ENCODE data around the gene EPX.

- TF ChIP-seq FOXM1 (IDR thresholded peaks at IDR 0.05; ENCODE audit: borderline replicate concordance, low read depth) (no peak), EP300 (IDR thresholded peaks at IDR 0.05; ENCODE audit: borderline replicate concordance) (no peak), TAF1 (IDR thresholded peaks at IDR 0.05; ENCODE audit: low read depth) (no peak), MAX (IDR thresholded peaks at IDR 0.05) (no peak), RAD21 (IDR thresholded peaks at IDR 0.05; ENCODE audit: low read depth) (no peak), CREB1 (IDR thresholded peaks at IDR 0.05; ENCODE audit: low read depth) (no peak), USF1 (IDR thresholded peaks at IDR 0.05) (no peak), NFIC (IDR thresholded peaks at IDR 0.05) (no peak), TEAD4 (IDR thresholded peaks at IDR 0.05) (no peak), TCF12 (IDR thresholded peaks at IDR 0.05; ENCODE audit: low read depth) (no peak), ZBTB7A (IDR thresholded peaks at IDR 0.05; ENCODE audit: low read depth) (no peak), EGR1 (IDR thresholded peaks at IDR 0.05) (no peak)
Observed at GRCh38 chr17:58215685-58216084, 23.2 kb downstream of the EPX start.

Measured in Ishikawa (cell line).